Measurements from ENCODE around the gene MCF2L2.

MCF2L2 gene

DNA sequence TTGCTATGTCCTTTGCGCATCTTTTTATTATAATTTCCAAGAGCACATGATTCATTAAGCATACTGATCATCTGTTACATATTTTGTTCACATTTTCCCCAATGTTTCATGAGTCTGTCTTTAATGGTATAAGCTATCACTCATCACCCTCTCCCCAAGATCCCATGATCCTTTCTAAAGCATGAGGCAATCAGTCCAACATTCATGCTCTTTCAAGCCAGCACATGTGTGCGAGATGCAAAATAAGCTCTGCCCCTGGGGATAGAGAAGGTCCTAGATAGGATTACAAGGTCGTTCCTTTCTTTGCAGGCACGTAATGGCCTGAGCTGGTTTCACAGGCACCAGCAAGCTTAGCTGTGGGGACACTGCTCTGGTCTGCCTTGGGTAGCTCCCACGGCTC is 207.6 kb downstream of the MCF2L2 start:
- H3K36me3 ChIP-seq (ENCODE audit: control insufficient read depth, insufficient read depth, low read length), result no peaks in the 10 kb centered on the region
- no peak overlapping the region for H3K4me3 ChIP-seq (replicated peaks; ENCODE audit: low read depth, low read length)
- DNase-seq (ENCODE audit: extremely low read depth, insufficient read length), result no peak
- TF ChIP-seq, protein P1, sequence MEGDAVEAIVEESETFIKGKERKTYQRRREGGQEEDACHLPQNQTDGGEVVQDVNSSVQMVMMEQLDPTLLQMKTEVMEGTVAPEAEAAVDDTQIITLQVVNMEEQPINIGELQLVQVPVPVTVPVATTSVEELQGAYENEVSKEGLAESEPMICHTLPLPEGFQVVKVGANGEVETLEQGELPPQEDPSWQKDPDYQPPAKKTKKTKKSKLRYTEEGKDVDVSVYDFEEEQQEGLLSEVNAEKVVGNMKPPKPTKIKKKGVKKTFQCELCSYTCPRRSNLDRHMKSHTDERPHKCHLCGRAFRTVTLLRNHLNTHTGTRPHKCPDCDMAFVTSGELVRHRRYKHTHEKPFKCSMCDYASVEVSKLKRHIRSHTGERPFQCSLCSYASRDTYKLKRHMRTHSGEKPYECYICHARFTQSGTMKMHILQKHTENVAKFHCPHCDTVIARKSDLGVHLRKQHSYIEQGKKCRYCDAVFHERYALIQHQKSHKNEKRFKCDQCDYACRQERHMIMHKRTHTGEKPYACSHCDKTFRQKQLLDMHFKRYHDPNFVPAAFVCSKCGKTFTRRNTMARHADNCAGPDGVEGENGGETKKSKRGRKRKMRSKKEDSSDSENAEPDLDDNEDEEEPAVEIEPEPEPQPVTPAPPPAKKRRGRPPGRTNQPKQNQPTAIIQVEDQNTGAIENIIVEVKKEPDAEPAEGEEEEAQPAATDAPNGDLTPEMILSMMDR (IDR thresholded peaks at IDR 0.05; ENCODE audit: insufficient read depth, low read length, poor library complexity, severe bottlenecking), result no peak
- no peaks in the 10 kb centered on the region for H3K27me3 ChIP-seq (replicated peaks; ENCODE audit: control insufficient read depth, insufficient read depth, low read length)

DNA sequence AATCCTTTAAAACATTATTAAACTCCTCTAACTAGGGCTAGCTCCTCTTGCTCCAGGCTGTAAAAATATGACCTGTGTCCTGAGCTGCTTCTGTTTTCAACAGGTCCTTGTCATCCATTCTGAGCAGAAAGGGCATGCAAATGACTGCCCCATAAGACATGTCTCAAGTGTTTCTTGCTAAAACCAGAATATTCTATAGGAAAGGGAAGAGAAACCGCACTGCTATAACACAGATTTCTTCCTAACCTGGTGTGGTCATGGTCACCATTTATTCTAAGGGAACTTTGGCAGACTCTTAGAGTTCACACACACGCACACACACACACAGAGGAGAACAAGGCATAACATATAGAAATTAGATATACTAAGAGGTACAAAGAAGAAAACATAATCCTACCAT is 209.6 kb downstream of the MCF2L2 start:
- Histone ChIP-seq H3K36me3 (ENCODE audit: control insufficient read depth, insufficient read depth, low read length) (no peaks in the 10 kb centered on the region), H3K27me3 (replicated peaks; ENCODE audit: control insufficient read depth, insufficient read depth, low read length) (no peaks in the 10 kb centered on the region), H3K4me3 (replicated peaks; ENCODE audit: low read depth, low read length) (no peak overlapping the region)
- TF ChIP-seq, protein P1 (IDR thresholded peaks at IDR 0.05; ENCODE audit: insufficient read depth, low read length, poor library complexity, severe bottlenecking), result no peak
- DNase-seq (ENCODE audit: extremely low read depth, insufficient read length), result no peak

DNA sequence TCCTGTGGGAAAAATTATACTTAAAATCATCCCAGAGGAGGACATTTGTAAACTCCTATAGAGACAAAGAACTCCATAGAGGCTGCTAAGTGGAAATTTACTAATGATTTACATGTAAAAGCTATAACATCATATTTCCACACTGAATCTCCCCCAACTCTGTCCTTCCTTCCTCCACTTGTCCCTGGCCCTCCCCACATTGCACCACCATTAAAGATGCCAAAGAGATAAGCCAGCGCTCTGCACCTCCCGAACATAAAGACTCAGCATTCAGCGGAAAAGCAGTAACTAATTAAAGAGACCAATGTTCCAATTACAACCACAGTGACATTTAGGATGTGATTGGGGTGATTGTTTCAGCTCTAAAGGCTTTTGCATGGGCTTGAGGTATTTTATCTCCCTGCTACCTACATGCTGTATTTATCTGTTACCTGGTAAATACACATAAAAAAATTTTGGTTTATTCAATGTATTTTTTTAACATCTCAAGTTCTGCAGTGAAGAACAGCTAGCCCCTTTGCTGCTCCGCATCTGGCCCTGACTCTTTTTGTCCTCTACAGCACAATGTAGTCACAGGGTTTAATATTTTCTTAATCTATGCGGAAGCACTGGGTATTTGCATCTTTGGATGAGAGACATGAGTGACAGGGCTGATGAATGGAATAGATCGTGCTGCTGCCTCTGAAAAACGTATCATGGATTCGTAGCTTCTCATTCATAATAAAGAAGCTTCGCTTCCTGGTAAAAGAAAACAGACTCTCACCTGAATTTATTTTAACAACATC is 210.7 kb downstream of the MCF2L2 start:
- TF ChIP-seq, protein P1 (IDR thresholded peaks at IDR 0.05; ENCODE audit: insufficient read depth, low read length, poor library complexity, severe bottlenecking), result no peak
- no peak for DNase-seq (ENCODE audit: extremely low read depth, insufficient read length)
- Histone ChIP-seq H3K27me3 (replicated peaks; ENCODE audit: control insufficient read depth, insufficient read depth, low read length) (no peaks in the 10 kb centered on the region), H3K4me3 (replicated peaks; ENCODE audit: low read depth, low read length) (no peak overlapping the region), H3K36me3 (ENCODE audit: control insufficient read depth, insufficient read depth, low read length) (no peaks in the 10 kb centered on the region)

DNA sequence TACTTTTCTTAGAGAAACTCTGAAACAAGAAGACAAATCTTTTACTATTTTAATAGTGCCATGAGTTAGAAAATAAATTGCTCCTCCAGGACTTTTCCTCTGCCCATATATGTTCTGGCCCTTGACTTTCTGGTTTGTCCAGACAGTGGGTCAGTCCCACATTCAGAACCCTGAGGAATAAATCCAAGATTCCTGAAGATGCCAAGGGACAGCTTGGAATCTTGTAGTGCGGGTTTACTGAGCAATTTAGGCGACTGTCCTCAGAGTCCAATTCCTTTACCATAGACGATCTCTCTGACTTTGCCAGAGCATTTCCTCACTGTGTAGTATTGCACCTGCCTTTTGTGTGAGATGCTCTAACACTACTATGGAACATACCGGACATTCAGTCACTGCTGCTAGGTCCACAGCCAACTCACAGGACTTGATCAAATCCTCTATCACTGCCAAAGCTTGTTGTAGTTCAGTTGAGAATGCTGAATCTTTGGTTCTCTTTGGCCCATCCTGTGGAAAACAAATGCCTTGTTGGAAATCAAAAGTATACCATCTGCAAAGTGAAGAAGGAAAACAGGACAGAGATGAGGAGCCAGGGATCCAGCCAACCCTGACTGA is 212.7 kb downstream of the MCF2L2 start:
- no peak overlapping the region for H3K4me3 ChIP-seq (replicated peaks; ENCODE audit: low read depth, low read length)
- DNase-seq (ENCODE audit: extremely low read depth, insufficient read length), result no peak
- TF ChIP-seq, protein P1 (IDR thresholded peaks at IDR 0.05; ENCODE audit: insufficient read depth, low read length, poor library complexity, severe bottlenecking), result no peak

DNA sequence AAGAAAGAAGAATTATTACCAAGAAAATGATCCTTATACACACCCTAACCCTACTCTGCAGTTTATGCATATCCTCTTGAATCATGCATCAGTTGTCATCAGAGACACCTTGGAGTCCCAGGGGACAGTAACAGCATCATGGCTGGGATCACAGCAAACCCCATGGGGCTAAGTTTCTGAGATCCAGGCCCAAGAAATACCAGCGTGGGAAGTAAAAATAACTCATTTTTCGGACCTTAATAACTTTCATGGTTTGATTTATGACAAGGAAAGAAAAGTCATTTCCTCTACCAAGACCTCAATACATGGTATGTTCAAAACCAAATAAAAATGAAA is 214.2 kb downstream of the MCF2L2 start:
- no peak for DNase-seq (ENCODE audit: extremely low read depth, insufficient read length)
- TF ChIP-seq, protein P1 (IDR thresholded peaks at IDR 0.05; ENCODE audit: insufficient read depth, low read length, poor library complexity, severe bottlenecking), result no peak
- no peaks in the 10 kb centered on the region for H3K27me3 ChIP-seq (replicated peaks; ENCODE audit: control insufficient read depth, insufficient read depth, low read length)
- no peaks in the 10 kb centered on the region for H3K36me3 ChIP-seq (ENCODE audit: control insufficient read depth, insufficient read depth, low read length)
- H3K4me3 ChIP-seq (replicated peaks; ENCODE audit: low read depth, low read length), result no peak overlapping the region

More for the DNA sequence above, 212.7 kb downstream of the MCF2L2 start:
- no peaks in the 10 kb centered on the region for H3K36me3 ChIP-seq (ENCODE audit: control insufficient read depth, insufficient read depth, low read length)
- no peaks in the 10 kb centered on the region for H3K27me3 ChIP-seq (replicated peaks; ENCODE audit: control insufficient read depth, insufficient read depth, low read length)

All from GM06990 (cell line).